GM19043 (cell line): ENCODE results near the gene KLF8.
"Not testable (repeated sequence)": the region's sequence is repeated elsewhere in the genome, so short reads cannot be mapped to it uniquely, and the experiment has no call there.

Experiments used
- ATAC-seq: cut with Tn5 transposase; IDR thresholded peaks from one replicate; pipeline ENCODE4 v1.9.1; 2021; ENCODE audit warnings: low read depth; ENCODE audit not compliant: unreplicated experiment

KLF8 gene

DNA sequence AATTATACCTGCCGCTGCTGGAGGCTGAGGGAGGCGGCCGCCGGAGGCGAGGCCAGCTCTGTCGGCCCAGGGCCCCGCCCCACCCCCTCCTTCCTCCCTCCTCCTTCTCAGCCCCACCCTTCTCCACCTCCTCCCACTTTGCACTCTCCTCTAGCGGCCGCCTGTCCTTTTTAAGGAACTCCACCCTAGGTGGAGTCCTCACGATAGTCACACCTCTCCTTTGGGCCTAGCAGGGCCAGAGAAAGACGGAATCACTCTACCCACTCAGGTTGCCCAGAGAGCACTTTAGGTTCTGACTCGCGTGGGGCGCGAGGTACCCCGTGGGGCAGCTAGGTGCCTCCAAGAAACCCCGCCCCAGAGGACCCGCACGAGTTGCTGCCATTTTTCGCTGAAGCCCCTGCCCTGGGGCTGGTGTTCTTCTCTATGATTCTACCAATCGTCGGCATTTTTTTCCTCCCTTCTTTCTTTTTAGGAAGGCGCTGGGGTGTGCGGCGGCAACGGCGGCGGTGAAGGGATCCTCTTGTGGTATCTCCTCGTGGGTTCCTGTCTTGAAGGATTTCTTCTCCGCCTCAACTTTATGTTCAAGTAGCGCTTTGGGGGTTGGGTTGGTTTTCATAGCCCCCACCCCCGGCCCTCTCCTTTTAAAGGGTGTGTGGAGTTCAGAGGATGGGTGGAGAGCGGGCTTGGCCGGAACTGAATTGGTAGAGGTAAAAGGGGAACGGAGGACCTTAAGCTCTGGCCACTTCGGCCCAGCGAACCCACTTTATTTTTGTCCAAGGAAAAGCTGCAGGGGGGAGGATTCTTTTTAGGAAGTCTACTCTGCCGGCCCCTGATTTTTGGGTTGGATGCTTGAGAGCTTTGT, at the start of gene KLF8:
Gene KLF8 (plus strand): TSS at position 136 of the 862 bp plus-strand sequence. CDS start 979 bp downstream, outside the sequence.
- ATAC-seq: peak; percentile 73

DNA sequence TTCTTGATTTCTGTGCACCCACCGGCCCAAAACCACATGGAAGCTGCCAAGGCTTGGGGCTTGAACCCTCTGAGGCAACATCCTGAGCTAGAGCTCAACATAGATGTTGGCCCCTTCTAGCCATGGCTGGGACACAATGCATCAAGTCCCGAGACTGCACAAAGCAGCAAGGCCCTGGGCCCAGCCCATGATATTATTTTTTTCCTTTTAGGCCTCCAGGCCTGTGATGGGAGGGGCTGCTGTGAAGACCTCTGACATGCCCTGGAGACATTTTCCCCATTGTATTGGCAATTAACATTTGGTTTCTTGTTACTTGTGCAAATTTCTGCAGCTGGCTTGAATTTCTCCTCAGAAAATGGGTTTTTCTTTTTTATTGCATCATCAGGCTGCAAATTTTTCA, 25.2 kb upstream of the KLF8 start:
- not testable (repeated sequence) for ATAC-seq

GRCh38 chrX:56211701-56212100, 20.5 kb upstream of the KLF8 start:
- ATAC-seq: no peak

DNA sequence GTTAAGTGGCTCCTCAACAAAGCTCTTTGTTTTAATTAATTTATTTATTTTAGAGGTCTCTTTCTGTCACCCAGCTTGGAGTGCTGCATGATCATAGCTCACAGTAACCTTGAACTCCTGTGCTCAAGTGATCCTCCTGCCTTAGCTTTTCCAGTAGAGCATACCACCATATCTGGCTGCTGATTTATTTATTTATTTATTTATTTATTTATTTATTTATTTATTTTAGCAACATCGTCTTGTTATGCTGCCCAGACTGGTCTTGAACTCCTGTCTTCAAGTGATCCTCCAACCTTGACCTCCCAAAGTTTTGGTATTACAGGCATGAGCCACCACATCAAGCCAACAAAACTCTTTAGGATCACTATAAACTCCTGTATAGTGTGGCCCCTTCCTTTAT, 15.8 kb upstream of the KLF8 start:
- no peak for ATAC-seq

- no peak for ATAC-seq
These were observed 12.5 kb upstream of the KLF8 start for GRCh38 chrX:56219700-56220099.

DNA sequence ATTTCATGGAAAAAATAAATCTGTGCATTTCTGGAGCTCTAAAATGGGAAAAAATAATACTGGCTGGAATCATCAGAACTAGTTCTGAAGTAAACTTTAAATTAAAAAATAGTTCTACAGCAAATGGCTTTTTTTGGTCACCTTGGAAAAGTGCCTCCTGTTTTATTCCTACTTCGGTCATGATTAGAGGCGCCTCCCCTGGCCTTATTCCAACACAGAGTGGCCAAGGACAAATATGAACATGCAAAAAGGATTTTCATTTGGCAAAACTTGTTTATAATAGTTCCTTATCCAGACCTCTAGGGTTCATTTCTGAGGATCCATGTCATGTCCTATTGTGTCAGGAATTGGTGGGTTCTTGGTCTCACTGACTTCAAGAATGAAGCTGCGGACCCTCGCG, 11.1 kb upstream of the KLF8 start:
- ATAC-seq: no peak

GRCh38 chrX:56222473-56223000, 9.6 kb upstream of the KLF8 start:
- ATAC-seq: no peak

- no peak for ATAC-seq
These were observed 5.2 kb upstream of the KLF8 start for GRCh38 chrX:56226980-56227379.

DNA sequence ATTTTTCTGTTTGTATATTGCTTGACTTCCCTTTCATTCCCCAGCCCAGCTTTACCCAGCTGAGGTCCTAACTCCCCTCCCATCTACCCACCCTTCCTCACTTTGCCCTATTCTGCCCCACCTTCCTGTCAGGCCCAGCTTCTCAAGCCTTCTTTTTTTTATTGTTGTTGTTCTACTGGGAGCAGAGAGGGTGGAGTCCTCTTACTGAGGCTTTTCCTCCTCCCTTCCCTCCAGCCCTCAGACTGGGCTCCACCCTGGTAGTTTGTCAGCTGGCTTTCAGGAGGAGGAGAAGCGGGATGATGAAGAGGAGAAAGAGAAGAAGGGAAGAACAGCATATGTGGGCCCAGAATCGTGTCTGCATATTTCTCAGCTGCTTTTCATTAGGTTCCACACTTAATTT, 3.2 kb upstream of the KLF8 start:
- no peak for ATAC-seq

DNA sequence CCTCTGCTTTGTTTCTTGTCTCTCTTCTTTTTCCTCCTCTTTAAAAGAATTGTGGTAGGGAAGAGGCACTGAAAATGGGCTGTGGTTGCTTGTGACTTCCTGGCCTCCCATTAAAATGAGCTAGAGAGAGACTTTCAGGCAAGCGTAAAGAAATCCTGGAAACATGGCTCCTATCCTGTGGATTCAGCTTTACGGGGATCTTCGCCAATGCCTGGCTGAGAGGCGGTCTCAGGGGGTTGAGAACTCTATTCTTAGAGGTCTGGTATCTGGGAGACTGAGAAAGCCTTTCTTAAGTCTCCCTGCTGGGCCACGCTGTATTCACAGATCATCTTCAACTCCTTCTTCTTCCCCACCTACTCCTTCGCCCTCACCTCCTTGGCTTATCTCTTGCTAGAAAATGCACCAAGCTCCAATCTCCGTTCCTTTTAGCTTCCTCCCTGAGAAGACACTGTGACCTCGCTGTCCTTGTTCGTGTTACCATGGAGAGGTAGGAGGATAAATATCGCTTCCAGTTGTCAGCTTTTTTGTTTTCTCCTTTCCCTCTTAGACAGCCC, 542 bp upstream of the KLF8 start:
- no peak for ATAC-seq

GRCh38 chrX:56233100-56233499, 944 bp downstream of the KLF8 start:
- ATAC-seq: no peak

- peak; percentile 79 for ATAC-seq
These were observed 1.5 kb downstream of the KLF8 start for GRCh38 chrX:56233682-56234081.

DNA sequence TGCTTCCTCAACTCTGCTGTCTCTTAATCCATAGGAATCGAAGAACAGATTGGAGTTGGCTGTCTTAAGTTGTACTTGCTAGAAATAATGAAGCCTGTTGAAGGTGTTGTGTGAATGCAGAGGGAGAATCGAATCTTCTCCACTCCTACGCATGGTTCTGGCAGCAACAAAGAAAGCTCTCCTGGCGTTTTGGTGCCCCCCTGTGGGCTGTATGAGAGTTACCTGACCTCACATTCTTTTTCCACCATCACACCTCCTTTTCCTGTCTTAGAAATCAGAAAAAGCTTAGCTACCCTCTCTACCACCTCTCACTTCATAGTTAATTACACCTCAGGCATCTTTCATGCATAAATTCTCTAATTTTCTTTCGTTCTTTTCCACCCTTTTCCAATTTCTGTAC, 16.3 kb downstream of the KLF8 start:
- peak; percentile 78 for ATAC-seq

- no peak for ATAC-seq
These were observed 21.9 kb downstream of the KLF8 start for GRCh38 chrX:56253832-56254703.

DNA sequence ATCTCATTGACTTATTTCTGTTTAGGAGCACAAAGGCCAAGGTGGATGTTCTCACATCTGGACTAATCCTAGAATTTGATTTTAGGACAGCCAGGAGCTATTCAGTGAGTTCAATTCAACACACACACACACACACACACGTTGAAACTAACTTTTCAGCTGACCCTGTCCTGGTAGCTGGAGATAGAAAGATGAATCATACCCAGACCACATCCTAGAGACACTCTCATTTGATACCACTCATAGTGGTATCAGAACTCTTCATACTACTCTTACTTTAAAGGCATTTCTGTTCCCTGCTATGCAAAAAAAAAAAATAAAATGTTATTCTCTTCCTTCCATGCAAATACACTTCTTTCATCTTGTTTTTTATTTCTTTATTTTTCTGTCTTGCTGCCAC, 36.7 kb downstream of the KLF8 start:
- ATAC-seq: peak; percentile 89

DNA sequence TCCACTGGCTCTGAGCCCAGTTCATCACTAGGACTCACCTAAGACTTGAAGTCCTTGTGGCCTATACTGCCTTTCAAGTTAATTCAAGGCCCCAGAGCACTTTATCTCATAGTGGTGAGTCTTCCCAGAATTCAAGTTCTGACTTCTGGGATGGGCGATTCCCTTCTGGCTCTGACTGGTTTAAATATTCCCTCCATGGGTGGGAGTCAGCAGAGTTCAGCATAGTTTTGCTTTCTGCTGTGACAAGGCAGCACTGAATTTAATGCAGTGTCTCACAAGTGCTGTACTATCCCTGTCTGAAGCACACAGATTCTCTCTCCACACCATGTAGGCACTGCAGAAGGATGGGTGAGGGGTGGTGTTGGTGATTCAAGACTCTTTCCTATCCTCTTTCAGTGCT, 46.5 kb downstream of the KLF8 start:
- no peak for ATAC-seq

DNA sequence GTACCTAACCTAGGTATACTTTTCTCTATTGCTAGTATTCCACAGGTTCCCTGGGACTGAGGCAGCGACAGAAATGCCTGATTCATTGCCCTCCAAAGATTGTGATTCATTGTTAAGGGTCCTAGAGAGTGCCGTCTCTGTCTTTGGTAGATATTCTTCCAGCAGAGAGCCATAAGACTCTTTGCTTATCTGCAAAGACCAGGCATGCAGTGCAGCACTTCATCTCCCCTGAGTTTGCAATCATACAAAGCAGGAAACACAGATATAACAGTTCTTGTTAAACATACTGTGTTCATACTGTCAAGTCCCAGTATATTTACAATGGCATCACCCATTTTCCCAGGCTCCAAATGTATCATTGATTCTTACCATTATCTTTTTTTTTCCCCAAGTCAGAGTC, 47.7 kb downstream of the KLF8 start:
- ATAC-seq: no peak

GRCh38 chrX:56281789-56282188, 49.6 kb downstream of the KLF8 start:
- ATAC-seq: no peak

DNA sequence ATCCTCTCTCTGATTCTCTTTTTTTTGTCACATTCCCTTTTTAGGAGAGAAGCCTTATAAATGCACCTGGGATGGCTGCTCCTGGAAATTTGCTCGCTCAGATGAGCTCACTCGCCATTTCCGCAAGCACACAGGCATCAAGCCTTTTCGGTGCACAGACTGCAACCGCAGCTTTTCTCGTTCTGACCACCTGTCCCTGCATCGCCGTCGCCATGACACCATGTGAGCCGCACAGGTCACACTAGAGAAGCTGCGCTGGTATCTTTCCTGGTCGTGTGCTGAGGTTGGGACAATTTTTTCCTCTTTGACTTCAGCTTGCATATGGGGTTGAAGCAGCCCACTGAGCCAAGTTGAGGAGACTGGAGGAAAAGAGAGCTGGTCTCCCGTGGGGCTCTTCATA, 52.1 kb downstream of the KLF8 start:
- no peak for ATAC-seq

GRCh38 chrX:56288608-56289007, 56.5 kb downstream of the KLF8 start:
- ATAC-seq: no peak

DNA sequence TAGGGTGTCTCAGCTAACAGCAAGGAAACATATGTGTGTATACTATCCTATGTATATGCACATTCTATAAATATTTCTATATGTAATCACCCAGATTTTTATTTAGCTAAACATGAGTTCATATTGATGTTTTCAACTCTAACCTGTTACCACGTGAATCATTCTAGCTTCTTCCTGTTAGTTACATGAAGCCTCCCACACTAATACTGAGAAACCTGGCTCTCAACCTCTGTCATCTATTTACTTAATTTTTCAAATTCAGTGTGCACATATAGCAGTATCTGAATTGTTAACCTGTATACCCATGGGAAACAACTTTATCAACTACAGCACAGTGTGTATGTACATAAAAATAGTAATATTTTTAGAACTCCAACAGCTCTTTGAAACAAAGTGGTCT, 57.3 kb downstream of the KLF8 start:
- ATAC-seq: no peak
